ENCODE data around the gene ELP2.

The ELP2 gene

DNA sequence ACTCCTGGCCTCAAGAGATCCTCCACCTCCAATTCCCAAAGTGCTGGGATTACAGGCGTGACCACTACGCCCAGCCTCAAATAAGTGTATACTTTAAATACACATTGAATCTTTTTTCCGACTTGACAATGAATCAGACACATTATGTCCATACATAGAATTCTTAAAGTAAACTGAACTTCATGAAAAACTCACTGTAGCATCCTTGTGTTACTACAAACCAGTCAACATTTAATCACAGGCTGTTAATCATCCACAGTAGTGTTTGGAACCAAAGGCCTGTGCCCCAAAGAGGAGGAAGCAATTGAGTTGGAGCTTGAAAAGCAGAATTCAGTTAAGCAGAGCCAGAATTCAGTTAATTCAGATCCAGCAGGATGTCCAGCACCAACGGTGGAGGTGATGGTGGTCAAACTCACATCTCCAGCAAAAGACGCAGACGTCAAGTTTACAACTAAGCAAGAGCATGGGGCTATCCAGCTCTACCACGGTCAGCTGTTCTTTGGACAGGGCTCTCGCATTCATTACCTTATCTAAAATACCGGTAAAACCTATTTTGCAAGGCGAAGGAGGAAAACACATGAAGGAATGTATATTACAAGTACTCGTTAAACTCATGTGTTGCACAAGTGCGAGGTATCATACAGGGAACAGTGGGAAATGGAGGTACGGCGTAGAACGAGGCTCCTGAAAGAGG, 1.7 kb upstream of the ELP2 start:
- DNase-seq: no peak

DNA sequence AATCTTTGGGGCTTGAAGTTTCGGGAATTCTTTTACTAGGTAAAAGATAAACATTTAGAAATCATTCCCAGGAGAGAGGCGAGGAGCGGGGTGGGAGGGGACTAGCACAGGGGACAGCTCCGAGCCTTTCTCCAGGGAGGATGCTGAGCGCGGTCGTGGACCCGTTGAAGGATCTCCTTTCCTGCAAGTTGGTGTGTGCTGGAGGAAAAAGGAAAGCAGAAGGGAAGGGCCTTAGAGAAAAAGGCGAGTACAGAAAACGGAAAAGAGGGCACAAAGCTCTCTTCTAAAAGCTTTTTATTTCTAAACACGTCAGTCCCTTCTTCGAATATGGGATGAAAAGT, 1.2 kb upstream of the ELP2 start:
- no peak for DNase-seq

- DNase-seq: no peak
Measured at GRCh38 chr18:36128907-36129299, 796 bp upstream of the ELP2 start.

- DNase-seq: no peak
Measured at GRCh38 chr18:36130039-36130831, 536 bp downstream of the ELP2 start.

GRCh38 chr18:36130883-36131653, 1.4 kb downstream of the ELP2 start:
- DNase-seq: no peak

- DNase-seq: no peak
Measured at GRCh38 chr18:36131692-36132483, 2.2 kb downstream of the ELP2 start.

- no peak for DNase-seq
Measured at GRCh38 chr18:36132756-36133155, 3.1 kb downstream of the ELP2 start.

DNA sequence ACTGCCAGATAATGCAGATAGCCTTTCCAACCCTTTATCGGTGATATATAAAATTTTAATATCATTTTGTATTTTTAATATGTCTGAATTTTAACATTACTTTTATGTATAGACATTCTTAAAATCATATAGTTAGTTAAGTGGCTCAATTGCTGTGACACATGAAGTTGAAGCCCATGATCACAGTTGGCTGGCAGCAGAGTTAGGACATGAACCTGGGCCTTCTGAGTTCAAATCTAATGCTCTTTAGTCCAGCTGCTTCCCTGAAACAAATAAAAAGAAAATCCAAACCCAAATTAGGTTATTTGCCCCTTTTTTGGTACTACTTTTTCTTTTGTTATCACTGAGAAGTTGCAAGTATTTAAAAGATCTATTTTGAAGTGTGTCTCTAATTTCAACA, 5.6 kb downstream of the ELP2 start:
- DNase-seq: no peak

- DNase-seq: no peak
Measured at GRCh38 chr18:36139245-36139644, 9.5 kb downstream of the ELP2 start.

- no peak for DNase-seq
Measured at GRCh38 chr18:36141576-36141975, 11.9 kb downstream of the ELP2 start.

DNA sequence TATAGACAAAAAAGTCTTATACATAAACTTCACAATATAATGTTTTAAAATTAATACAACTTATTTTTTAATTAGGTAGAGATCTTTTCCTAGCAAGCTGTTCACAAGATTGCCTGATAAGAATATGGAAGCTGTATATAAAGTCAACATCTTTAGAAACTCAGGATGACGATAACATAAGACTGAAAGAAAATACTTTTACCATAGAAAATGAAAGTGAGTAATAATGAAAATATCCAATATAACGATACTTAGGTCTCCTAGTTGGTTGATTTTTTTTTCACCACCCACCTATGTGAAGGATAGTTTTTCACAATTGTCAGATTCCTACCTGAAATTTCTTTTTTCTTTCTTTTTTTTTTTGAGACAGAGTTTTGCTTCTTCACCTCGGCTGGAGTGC, 13.1 kb downstream of the ELP2 start:
- no peak for DNase-seq

DNA sequence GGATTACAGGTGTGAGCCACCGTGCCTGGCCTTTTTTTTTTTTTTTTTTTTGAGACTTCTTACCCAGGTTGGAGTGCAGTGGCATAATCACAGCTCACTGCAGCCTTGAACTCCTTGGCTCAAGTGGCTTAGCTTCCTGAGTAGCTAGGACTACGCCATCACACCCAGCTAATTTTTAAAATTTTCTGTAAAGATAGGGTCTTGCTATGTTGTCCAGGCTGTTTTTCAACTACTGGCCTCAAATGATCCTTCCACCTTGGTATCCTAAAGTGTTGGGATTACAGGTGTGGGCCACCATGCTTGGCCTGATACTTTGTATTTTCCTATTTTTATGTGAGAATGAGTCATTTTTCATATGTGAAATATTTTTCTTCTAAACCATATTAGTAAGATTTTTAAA, 13.7 kb downstream of the ELP2 start:
- DNase-seq: no peak

DNA sequence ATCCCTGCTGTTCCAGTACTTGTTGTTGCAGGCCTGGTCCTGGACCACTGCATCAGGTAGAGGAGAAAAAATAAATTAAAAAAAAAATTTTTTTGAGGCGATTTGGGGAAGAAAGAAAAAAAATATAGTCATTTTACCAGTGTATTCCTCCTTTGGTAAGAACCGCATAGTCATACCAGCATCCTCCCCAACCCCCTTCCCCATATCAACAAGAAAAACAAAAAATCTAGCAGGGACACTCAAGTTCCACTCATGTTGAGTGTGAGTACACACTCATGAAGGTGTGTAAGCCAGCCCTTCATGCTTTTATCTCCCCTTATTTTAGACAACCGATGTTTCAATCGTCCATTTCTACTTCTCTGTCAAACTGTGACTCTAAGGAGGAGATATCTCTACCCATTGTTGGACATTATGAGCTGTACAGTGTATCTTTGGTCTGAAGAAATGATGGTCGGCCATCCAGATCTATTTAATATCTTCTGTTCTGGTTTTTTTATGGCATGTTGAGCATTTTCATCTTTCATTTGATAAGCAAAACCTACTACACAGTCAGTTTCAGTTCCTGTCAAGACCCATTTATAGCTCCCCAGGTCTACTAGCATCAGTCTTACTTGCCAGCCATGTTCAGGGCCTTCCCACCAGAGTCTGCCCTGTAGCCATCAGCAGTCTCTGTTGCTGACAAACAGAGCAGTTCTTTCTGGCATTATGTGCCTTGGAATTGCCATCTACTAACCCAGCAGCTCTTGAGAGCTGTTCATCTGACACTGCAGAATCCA, 20.0 kb downstream of the ELP2 start:
- DNase-seq: no peak

GRCh38 chr18:36152781-36153180, 23.1 kb downstream of the ELP2 start:
- no peak for DNase-seq

DNA sequence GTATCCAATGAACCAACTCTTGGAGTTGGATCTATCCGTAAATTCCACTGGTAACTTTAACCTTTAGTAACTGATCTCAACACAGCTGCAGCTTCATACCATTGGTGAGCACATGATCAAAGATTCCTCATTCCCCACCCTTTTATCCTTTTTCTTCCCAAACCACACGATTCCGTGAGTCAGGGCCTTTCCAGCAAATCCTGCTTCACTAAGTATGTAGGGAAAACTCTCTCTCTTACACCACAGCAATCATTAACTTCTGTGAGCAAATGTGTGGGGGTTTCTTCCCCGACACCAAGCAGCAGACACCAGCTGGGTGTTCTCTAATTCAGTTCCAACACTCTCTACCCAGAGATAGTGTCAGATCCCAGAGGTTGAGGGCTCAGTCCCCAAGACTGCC, 23.5 kb downstream of the ELP2 start:
- no peak for DNase-seq

DNA sequence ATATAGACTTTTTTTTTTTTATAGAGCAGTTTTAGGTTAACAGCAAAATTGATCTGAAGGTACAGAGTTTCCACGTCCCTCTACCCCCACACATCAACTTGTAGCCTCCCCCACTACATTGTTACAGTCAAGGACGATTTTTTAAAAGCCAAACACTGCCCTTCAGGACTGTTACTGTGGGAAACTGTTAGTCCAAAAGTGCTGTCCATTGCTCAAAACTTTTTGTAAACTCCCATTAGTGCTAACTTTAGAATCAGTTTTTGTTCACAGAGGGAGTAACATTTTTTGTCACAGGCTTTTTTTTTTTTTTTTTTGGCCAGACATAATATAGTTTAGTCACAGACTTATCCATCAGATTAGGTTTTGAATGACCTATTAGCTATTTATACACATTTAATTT, 24.1 kb downstream of the ELP2 start:
- DNase-seq: no peak

DNA sequence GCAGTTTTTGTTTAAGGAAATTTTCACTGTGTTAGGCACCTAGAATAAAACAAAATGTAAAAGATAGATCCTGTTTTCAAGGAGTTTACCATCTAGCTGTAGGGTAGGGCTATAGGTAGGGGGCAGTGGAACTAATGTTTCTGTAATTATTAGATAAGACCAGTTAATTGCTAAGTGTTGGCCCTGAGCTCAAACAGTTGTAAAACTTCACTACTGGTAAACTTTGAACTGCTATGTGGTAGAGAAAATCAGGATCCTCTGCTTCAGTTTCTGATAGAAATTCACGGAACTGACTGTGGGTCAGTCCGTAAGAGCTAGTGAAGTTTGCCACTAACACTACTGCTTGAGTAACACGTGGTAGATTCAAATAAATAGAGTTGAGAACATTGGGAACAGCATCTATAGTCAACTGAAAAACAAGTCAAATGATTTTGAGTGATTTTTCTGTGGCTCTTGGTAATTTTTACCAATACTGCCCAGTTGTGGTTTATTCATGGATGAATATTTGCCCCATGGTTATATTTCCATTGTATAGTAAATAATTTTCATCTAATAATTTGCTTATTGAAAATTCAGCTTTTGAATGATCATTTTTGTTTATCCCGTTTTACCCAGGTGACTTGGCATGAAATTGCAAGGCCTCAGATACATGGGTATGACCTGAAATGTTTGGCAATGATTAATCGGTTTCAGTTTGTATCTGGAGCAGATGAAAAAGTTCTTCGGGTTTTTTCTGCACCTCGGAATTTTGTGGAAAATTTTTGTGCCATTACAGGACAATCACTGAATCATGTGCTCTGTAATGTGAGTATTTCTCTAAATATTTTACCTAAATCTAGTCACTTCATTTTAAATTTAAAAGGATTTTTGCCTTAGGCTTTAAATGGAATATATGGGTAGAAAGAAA, 26.4 kb downstream of the ELP2 start:
- DNase-seq: no peak

DNA sequence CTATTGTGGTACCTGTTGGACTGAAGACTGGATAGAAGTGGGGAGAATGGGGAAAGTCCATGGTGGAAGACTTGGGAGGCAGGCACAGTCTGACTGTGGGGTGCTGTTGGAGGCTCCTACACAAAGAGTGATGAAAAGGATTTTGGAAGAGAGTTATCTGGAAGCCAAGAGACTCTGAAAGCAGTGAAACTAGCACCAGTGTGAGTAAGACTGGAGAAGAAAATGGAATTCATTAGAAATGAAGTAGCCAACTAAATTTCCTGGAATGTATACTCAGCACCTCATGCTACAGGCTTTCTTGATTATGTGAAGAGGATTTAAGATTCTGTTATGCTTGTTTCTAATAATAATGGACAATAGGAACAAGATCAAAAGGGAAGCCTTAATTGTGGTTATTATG, 27.7 kb downstream of the ELP2 start:
- no peak for DNase-seq

DNA sequence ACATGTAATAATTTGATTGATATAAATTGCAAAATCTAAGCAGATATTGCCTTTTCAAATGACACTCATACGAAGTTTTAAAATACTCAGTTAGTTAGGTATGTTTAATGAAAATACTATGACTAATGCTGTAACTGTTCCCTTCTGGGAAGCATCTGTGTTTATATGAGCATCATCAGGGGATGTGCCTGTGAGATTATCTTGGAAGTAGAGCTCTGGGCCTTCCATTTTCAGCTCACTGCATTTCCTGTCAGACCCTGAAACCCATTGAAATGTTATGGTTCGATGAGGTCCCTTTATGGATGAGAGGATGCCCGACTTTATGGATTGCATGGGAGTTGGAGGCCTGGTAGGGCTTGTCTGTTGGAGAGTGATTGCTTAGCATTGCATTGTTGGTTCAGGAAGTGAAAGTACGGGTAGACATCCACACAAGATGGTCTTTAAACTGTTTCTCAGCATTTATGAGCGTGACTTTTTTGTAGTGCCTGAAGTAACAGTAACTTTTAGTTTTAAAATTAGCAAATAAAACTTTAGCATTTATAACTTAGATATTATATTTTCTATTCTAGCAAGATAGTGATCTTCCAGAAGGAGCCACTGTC, 28.7 kb downstream of the ELP2 start:
- DNase-seq: no peak

GRCh38 chr18:36160959-36161371, 31.3 kb downstream of the ELP2 start:
- DNase-seq: no peak

- DNase-seq: no peak
Measured at GRCh38 chr18:36162981-36163380, 33.3 kb downstream of the ELP2 start.
